Lung (tissue), 12 donors: Measurements from ENCODE around the gene PAPSS1. TPM values are rescaled to one million over a fixed set of nuclear protein-coding genes. Genes with fewer than 3 reads are reported as not detected.

Experiments used
- ATAC-seq: fragments of 200-7000 bp; cut with Tn5 transposase; one replicate; pipeline ENCODE4 v1.9.1; 2020; ENCODE audit warnings: moderate number of reproducible peaks; ENCODE audit not compliant: insufficient read depth, low FRiP score
- DNase-seq, 3 donors: peaks; one replicate each; pipeline ENCODE4 v3.0.0-alpha.2; 2013 to 2017
- H3K27ac ChIP-seq, 2 donors: one replicate each; pipeline ENCODE4 v1.5.1; 2013; ENCODE audit warnings: mild to moderate bottlenecking in 2 of 2, moderate library complexity in 2 of 2, control low read depth in 1 of 2, inconsistent platforms in 1 of 2, low read depth in 1 of 2, low read length in 1 of 2
- H3K27me3 ChIP-seq, 3 donors: one replicate each; pipeline ENCODE4 v1.5.1; 2013; ENCODE audit warnings: low read length in 2 of 3; ENCODE audit not compliant: control insufficient read depth in 3 of 3, insufficient read depth in 3 of 3
- H3K36me3 ChIP-seq, 4 donors: one replicate each; pipeline ENCODE4 v1.5.1; 2013; ENCODE audit warnings: low read length in 4 of 4, mild to moderate bottlenecking in 1 of 4, moderate library complexity in 1 of 4; ENCODE audit not compliant: control insufficient read depth in 4 of 4, insufficient read depth in 4 of 4
- H3K4me1 ChIP-seq, 5 donors: one replicate each; pipeline ENCODE4 v1.5.1; 2013; ENCODE audit warnings: low read length in 5 of 5, mild to moderate bottlenecking in 2 of 5, moderate library complexity in 1 of 5; ENCODE audit not compliant: control insufficient read depth in 5 of 5, insufficient read depth in 5 of 5
- H3K4me3 ChIP-seq: one replicate; pipeline ENCODE4 v1.5.1; 2013; ENCODE audit warnings: mild to moderate bottlenecking, control low read depth, moderate library complexity
- H3K9ac ChIP-seq, 2 donors: one replicate each; pipeline ENCODE4 v1.5.1; 2013; ENCODE audit warnings: low read length in 2 of 2, control low read depth in 1 of 2; ENCODE audit not compliant: insufficient read depth in 1 of 2
- H3K9me3 ChIP-seq, 4 donors: one replicate each; pipeline ENCODE4 v1.5.1; 2013; ENCODE audit warnings: low read length in 3 of 4, mild to moderate bottlenecking in 1 of 4, moderate library complexity in 1 of 4; ENCODE audit not compliant: control insufficient read depth in 4 of 4, insufficient read depth in 3 of 4
- CTCF ChIP-seq: IDR thresholded peaks from 2 replicates; pipeline ENCODE4 v1.5.1; 2012; ENCODE audit warnings: mild to moderate bottlenecking; ENCODE audit errors: control extremely low read depth, extremely low read depth
- WGBS, 2 donors: extraction: QIAGEN DNeasy Blood & Tissue Kit; methylation state at CpG; one replicate each; pipeline ENCODE4 v1.1.7; 2013; 5-methylcytosine and 5-hydroxymethylcytosine counted together
- polyA plus RNA-seq, 2 donors: library from polyadenylated mRNA; stranded (reverse); fragments of 200-250 nt; gene quantifications; one replicate each; pipeline ENCODE4 v1.2.1, GENCODE V29; 2013
- total RNA-seq, 2 donors: library from RNA; depleted of rRNA in 1 of 2; stranded (reverse); fragments of >200 nt in 1 of 2; gene quantifications; one replicate each; pipeline ENCODE4 v1.2.1, GENCODE V29; 2014 to 2021
- donor health status: control.
- donor health status: control.
- donor health status: Bipolar disorder and iron deficiency.
- donor health status: healthy.
- donor health status: DM: yes; HTN: yes; CAD: no.

The PAPSS1 gene
- total and polyA plus RNA-seq, 4 donors, result 39.5 to 71.7 (median 55.3) TPM

- Histone ChIP-seq H3K36me3 (peaks cover 0 to 2% (median 0%) of the 10 kb centered on the region in 4 donors), H3K9ac (no peak overlapping the region), H3K4me1 (peaks cover 0 to 4% (median 0%) of the 10 kb centered on the region in 5 donors), H3K9me3 (peaks cover 0 to 2% (median 0%) of the 10 kb centered on the region in 4 donors), H3K27ac (no peak overlapping the region), H3K4me3 (no peak overlapping the region), H3K27me3 (no peaks in the 10 kb centered on the region)
- ATAC-seq, result no peak
- no peak for DNase-seq
- 94 to 100% methylated on average over 2 of the region's 2 CpGs for WGBS, 2 donors
- TF ChIP-seq CTCF, result no peak
Observed at GRCh38 chr4:107712236-107712635, 7.8 kb downstream of the PAPSS1 start.

- Histone ChIP-seq H3K9me3 (peaks cover 0 to 6% (median 0%) of the 10 kb centered on the region in 4 donors), H3K36me3 (peaks cover 0 to 2% (median under 1%) of the 10 kb centered on the region in 4 donors), H3K27me3 (no peaks in the 10 kb centered on the region), H3K4me3 (no peak overlapping the region), H3K27ac (no peak overlapping the region), H3K9ac (no peak overlapping the region), H3K4me1 (peaks cover 0 to 4% (median 0%) of the 10 kb centered on the region in 5 donors)
- ATAC-seq (no peak), DNase-seq (no peak)
- TF ChIP-seq CTCF, result no peak
- WGBS, 2 donors, result 81% methylated on average over 3 of the region's 3 CpGs
Observed at GRCh38 chr4:107711831-107712230, 8.2 kb downstream of the PAPSS1 start.

GRCh38 chr4:107710493-107711459, 9.3 kb downstream of the PAPSS1 start:
- no peak for TF ChIP-seq CTCF
- no peak overlapping the region for H3K27ac ChIP-seq
- WGBS, 2 donors, result 91 to 93% methylated on average over 10 of the region's 10 CpGs
- H3K4me3 ChIP-seq, result no peak overlapping the region
- ATAC-seq (no peak), DNase-seq (no peak)
- peaks cover 0 to 4% (median 0%) of the 10 kb centered on the region in 5 donors for H3K4me1 ChIP-seq
- H3K9me3 ChIP-seq, result peaks cover 0 to 9% (median 3%) of the 10 kb centered on the region in 4 donors
- H3K27me3 ChIP-seq, result no peaks in the 10 kb centered on the region
- no peak overlapping the region for H3K9ac ChIP-seq
- peaks cover 0 to 3% (median 1%) of the 10 kb centered on the region in 4 donors for H3K36me3 ChIP-seq
